HG03280 (cell line): ENCODE measurements around the gene ZNF512B.
"Not testable (repeated sequence)": the region's sequence is repeated elsewhere in the genome, so short reads cannot be mapped to it uniquely, and the experiment has no call there.

Experiments
- ATAC-seq: cut with Tn5 transposase; IDR thresholded peaks from one replicate; pipeline ENCODE4 v1.9.1; 2021; ENCODE audit warnings: mild to moderate bottlenecking, moderate library complexity; ENCODE audit not compliant: unreplicated experiment

The ZNF512B gene

GRCh38 chr20:63978319-63979228 is 8.8 kb upstream of the ZNF512B start:
- peak; percentile 33 for ATAC-seq

DNA sequence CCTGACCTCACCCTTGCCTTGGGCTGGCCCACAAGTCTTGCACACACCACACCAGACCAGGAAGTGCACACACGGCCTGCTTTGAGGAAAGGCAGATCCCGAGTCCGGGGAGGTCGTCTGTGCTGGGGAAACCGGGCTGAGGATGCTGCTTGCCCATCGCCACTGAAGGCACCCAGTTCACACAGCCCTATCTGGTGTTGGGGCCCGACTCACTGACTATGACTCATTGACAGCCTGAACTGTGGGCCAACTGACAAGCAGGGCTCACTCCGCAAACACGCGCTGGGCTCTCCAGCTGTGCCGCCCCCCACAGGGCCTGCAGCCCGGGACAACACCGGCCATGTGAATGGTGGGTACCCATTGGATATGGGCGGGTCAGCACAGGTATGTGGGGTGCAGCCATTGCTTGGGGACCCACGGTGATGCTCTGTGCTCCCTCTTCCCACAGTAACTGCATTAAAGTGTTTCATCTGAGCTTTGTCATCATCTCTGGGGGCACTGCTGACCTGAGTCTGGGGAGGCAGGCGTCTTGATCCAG is 8.1 kb upstream of the ZNF512B start:
- no peak for ATAC-seq

DNA sequence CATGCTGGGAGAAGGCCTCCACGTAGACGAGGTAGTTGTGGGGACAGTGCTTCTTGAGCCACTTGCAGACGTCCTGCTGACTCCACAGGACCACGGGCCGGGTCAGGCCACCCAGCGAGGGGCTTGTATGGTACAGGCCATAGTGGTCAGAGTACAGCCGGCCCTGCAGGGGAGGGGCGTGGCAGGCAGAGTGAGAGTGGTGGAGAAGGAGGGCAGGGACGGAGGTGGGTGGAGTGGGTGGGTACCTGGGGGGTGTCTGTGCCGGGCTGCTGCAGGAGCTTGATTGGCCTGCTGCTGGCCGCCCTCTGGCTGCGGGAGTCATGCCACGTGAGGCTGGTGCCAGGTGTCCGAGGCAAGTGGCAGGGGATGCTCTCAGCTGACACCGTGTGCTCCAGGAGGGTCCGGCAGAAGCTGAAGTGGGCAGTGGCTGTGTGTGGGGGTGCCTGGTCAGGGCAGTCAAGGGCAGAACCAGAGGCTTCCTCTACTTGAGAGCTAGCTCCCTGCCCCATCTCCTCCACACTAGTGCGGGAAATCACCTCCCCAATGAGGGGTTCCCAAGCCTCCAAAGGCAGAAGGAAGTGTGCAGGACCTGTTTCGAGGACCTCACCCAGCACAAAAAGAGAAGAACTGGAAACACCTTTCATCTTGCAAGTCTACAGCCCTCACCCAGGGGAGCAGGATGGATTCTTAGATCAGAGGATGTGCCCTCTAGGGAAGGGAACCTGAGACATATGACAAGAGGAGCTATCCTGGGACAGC is 7.4 kb upstream of the ZNF512B start:
- ATAC-seq = no peak

GRCh38 chr20:63976511-63976910 is 6.8 kb upstream of the ZNF512B start:
- not testable (repeated sequence) for ATAC-seq

- no peak for ATAC-seq
Measured at GRCh38 chr20:63974402-63975200, 4.9 kb upstream of the ZNF512B start.

DNA sequence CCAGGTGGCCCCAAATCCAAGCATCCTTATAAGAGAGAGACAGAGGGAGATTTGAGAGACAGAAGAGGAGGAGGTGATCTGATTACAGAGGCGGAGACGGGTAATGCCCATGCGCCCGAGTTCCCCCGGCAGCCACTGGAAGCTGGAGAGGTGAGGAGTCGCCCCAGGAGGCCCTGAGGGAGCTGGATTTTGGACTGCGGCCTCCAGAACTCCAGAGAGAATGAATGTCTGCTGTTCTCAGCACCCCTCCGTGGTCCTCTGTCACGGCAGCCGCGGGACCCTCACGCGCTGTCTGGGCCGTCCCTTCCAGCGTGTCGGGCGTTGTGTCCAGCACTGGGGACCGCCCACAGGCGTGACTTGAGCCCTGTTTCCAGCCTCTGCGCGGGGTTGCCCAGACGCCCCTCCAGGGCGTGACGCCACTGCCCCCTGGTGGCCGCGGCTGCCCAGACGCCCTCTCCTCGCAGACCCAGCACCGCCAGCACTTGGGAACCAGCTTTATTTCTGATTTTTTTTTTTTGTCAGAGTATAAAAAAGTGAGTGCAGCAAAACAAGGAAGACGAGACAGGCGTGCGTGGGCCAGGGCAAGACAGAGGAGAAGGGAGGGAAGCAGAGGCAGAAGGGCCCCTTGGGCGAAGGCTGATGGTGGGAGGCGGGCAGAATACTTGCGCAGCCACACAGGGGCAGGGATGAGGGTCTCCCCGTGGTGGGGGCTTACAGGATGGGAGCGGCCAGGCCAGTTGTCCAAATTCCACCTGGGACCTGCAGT is 4.1 kb upstream of the ZNF512B start:
- no peak for ATAC-seq

DNA sequence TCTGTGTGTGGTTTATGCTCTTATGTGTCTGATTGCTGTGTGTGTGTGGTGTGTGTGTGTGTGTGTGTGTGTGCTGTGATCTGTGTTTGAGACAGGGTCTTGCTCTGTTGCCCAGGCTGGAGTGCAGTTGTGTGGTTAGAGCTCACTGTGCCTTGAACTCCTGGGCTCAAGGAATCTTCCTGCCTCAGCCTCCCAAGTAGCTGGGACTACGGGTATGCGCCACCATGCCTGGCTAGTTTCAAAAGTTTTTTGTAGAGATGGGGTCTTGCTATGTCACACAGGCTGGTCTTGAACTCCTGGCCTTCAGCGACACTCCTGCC is 3.4 kb upstream of the ZNF512B start:
- no peak for ATAC-seq

- ATAC-seq = no peak
Measured at GRCh38 chr20:63972312-63973159, 2.8 kb upstream of the ZNF512B start.

DNA sequence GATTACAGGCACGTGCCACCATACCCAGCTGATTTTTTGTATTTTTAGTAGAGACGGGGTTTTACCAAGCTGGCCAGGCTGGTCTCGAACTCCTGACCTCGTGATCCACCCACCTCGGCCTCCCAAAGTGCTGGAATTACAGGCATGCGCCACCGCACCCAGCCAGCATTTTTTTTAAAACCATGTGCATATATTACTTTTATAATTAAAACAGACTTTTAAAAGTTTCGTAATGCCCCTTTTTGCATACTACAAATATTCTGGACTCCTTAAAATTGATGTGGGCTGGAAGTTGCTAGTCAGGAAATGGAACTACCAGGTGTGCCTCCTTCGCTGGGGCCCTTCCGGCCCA is 2.2 kb upstream of the ZNF512B start:
- not testable (repeated sequence) for ATAC-seq

GRCh38 chr20:63970714-63971431 is 1.1 kb upstream of the ZNF512B start:
- no peak for ATAC-seq

- ATAC-seq = no peak
Measured at GRCh38 chr20:63968928-63969760, 586 bp downstream of the ZNF512B start.

GRCh38 chr20:63968136-63968927 is 1.4 kb downstream of the ZNF512B start:
- no peak for ATAC-seq

GRCh38 chr20:63967330-63968135 is 2.2 kb downstream of the ZNF512B start:
- ATAC-seq = no peak

GRCh38 chr20:63966944-63967322 is 2.8 kb downstream of the ZNF512B start:
- ATAC-seq = no peak

GRCh38 chr20:63966172-63966943 is 3.4 kb downstream of the ZNF512B start:
- ATAC-seq = no peak

DNA sequence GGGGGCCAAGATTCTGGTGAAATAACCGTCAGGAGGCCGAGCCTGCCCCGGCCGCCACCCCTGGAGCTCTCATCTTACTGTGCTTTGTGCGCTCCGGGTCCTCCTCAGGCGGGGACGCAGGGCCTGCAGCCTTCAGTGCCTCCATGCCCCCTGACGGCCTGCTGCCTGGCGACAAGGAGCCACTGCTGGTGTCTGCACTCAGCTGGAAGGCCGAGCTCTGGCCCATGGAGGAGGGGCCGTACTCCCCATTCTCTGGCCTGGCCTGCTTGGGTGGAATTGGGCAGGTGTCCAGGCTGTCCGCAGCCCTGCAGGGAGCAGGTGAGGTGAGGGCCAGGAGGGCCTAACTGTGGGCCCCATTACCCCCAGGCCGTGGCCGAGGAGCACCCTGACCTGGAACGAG is 5.3 kb downstream of the ZNF512B start:
- no peak for ATAC-seq
